ENCODE data around the gene NAALADL2.

DNA sequence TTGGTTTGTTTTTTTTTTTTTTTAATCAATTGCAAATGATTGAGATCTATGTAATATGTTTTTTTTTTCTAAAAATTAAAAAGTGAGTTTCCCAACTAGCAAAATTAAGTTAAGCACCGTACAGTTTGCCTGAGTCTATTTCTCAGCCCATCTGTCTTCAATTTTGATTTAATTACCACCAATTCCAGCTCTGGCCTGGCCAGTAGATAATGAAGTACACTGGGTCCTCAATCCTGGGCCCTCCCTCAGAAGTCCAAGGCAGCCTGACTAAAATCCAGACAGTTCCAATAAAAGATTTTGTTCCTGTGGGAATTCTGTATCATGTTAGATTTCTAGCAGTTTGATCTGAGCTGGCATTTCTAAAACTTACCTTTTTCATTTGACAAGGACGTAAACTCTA lies 887.2 kb downstream of the NAALADL2 start:
- TF ChIP-seq, protein P1, sequence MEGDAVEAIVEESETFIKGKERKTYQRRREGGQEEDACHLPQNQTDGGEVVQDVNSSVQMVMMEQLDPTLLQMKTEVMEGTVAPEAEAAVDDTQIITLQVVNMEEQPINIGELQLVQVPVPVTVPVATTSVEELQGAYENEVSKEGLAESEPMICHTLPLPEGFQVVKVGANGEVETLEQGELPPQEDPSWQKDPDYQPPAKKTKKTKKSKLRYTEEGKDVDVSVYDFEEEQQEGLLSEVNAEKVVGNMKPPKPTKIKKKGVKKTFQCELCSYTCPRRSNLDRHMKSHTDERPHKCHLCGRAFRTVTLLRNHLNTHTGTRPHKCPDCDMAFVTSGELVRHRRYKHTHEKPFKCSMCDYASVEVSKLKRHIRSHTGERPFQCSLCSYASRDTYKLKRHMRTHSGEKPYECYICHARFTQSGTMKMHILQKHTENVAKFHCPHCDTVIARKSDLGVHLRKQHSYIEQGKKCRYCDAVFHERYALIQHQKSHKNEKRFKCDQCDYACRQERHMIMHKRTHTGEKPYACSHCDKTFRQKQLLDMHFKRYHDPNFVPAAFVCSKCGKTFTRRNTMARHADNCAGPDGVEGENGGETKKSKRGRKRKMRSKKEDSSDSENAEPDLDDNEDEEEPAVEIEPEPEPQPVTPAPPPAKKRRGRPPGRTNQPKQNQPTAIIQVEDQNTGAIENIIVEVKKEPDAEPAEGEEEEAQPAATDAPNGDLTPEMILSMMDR (IDR thresholded peaks at IDR 0.05; ENCODE audit: low read length): no peak
- no peak for TF ChIP-seq EZH2 (IDR thresholded peaks at IDR 0.05; ENCODE audit: borderline replicate concordance, low read length)

All from OCI-LY1 (cell line).